Transverse colon (tissue), 4 donors: Measurements from ENCODE around the gene ELOB. TPM values are rescaled to one million over a fixed set of nuclear protein-coding genes. Genes with fewer than 3 reads are reported as not detected.

Experiments
- DNase-seq: peaks from one replicate; pipeline ENCODE4 v3.0.0-alpha.2; 2019
- H3K27ac ChIP-seq, 4 donors: fragments of 200-600 bp; sonication (generic); 2 replicates each; pipeline ENCODE4 v1.5.1; 2016 to 2018; ENCODE audit warnings: inconsistent platforms in 4 of 4
- H3K27me3 ChIP-seq: fragments of 200-600 bp; sonication (generic); 2 replicates; pipeline ENCODE4 v1.5.1; 2017; ENCODE audit warnings: inconsistent platforms
- H3K36me3 ChIP-seq, 4 donors: fragments of 200-600 bp; sonication (generic); 2 replicates each; pipeline ENCODE4 v1.5.1; 2017 to 2019; ENCODE audit warnings: inconsistent platforms in 4 of 4
- H3K4me1 ChIP-seq, 4 donors: fragments of 200-600 bp; sonication (generic); 2 replicates each; pipeline ENCODE4 v1.5.1; 2017 to 2020; ENCODE audit warnings: inconsistent platforms in 4 of 4
- H3K4me3 ChIP-seq, 4 donors: fragments of 200-600 bp; sonication (generic); 1 replicate in 1 of 4; 2 replicates in 3 of 4; pipeline versions ENCODE4 v1.5.1 to v1.6.1; 2017 to 2019; ENCODE audit warnings: inconsistent platforms in 4 of 4
- H3K9me3 ChIP-seq, 2 donors: fragments of 200-600 bp; sonication (generic); 2 replicates each; pipeline ENCODE4 v1.5.1; 2017 to 2019; ENCODE audit warnings: inconsistent platforms in 2 of 2
- CTCF ChIP-seq, 5 experiments: fragments of 200-600 bp in 3 of 5; fragments of 450-650 bp in 2 of 5; sonication (generic) in 3 of 5; IDR thresholded peaks; 1 replicate in 2 of 5; 2 replicates in 3 of 5; pipeline ENCODE4 v1.5.1; 2016 to 2017; ENCODE audit warnings: antibody characterized with exemption in 5 of 5, inconsistent platforms in 3 of 5, mild to moderate bottlenecking in 2 of 5, moderate library complexity in 1 of 5
- EP300 ChIP-seq: sonication (generic); formaldehyde crosslinking; IDR thresholded peaks from one replicate; pipeline ENCODE4 v1.6.1; 2017; ENCODE audit warnings: antibody characterized with exemption, low read depth
- POLR2A ChIP-seq: fragments of 450-650 bp; IDR thresholded peaks from one replicate; pipeline ENCODE4 v1.6.1; 2016; ENCODE audit warnings: antibody characterized with exemption, mild to moderate bottlenecking, moderate library complexity
- POLR2AphosphoS5 ChIP-seq, 3 donors: sonication (generic); formaldehyde crosslinking; IDR thresholded peaks; one replicate each; pipeline ENCODE4 v1.6.1; 2016; ENCODE audit warnings: antibody characterized with exemption in 3 of 3
- WGBS, 2 donors: methylation state at CpG; one replicate each; pipeline ENCODE4 v1.1.5; 2018; ENCODE audit warnings: low coverage in 1 of 2; 5-methylcytosine and 5-hydroxymethylcytosine counted together
- in situ Hi-C, 4 donors: fragments of 200-750 bp; cut with MboI; loops; one replicate each; pipeline versions ENCODE4 v1.15.0 to v1.15.1; 2017; ENCODE audit warnings: low sequenced_read_pairs in 3 of 4, low pct_ligation_motif_present in 1 of 4, low pct_unique_long_range_greater_than_20kb in 1 of 4
- intact Hi-C: fragments of 100-400 bp; cut with DNase I; formaldehyde crosslinking; loops from one replicate; pipeline ENCODE4 v1.15.1; 2023; ENCODE audit warnings: low total_unique reads
- total RNA-seq, 4 donors: library from RNA; depleted of rRNA; stranded (reverse); fragments of >200 nt; gene quantifications; one replicate each; pipeline ENCODE4 v1.1.0, GENCODE V29; 2016

ELOB gene
- total RNA-seq, 4 donors from 2014 or later = 133 to 433 (median 288) TPM

- no peaks in the 10 kb centered on the region for H3K9me3 ChIP-seq
- DNase-seq = peak; percentile 60
- H3K36me3 ChIP-seq = no peaks in the 10 kb centered on the region
- H3K4me1 ChIP-seq = peaks cover 0 to 33% (median 17%) of the 10 kb centered on the region in 4 donors
- peaks cover 27% of the 10 kb centered on the region for H3K27me3 ChIP-seq
- intact Hi-C loops (no loop called here), in situ Hi-C loops (no loop called here)
- 35 to 48% methylated on average over 4 to 7 of the region's 7 CpGs for WGBS, 2 donors
- TF ChIP-seq CTCF (IDR thresholded peaks at IDR 0.05) = no peak
- peak in 1 of 3 donors; percentile 16 for TF ChIP-seq POLR2AphosphoS5 (IDR thresholded peaks at IDR 0.05)
- no peak overlapping the region for H3K4me3 ChIP-seq
- peak overlapping the region; percentile 65 to 79 (median 71) for H3K27ac ChIP-seq
Measured at GRCh38 chr16:2795395-2796143, 18.5 kb upstream of the ELOB start.

DNA sequence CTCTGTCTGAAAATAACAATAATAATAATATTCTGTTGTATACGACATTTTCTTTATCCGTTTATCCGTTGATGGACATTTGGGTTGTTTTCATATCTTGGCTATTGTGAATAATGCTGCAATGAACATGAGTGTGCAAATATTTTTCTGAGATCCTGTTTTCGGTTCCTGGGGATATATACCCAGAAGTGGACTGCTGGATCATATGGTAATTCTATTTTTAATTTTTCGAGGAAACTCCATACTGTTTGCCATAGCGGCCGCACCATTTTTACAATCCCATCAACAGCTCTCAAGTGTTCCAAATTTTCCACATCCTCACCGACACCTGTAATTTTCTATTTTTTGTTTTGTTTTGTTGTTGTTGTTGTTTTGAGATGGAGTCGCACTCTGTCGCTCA, 15.9 kb upstream of the ELOB start:
- H3K27ac ChIP-seq = no peak overlapping the region
- no peak for TF ChIP-seq POLR2A
- TF ChIP-seq POLR2AphosphoS5 (IDR thresholded peaks at IDR 0.05) = no peak
- TF ChIP-seq EP300 = no peak
- no peak for TF ChIP-seq CTCF (IDR thresholded peaks at IDR 0.05)
- H3K9me3 ChIP-seq = no peaks in the 10 kb centered on the region
- WGBS, 2 donors = 88 to 92% methylated on average over 10 of the region's 10 CpGs
- H3K27me3 ChIP-seq = peaks cover 34% of the 10 kb centered on the region
- DNase-seq = no peak
- H3K36me3 ChIP-seq = no peaks in the 10 kb centered on the region
- H3K4me3 ChIP-seq = no peak overlapping the region
- in situ Hi-C loops = no loop called here
- intact Hi-C loops = no loop called here
- H3K4me1 ChIP-seq = peaks cover 0 to 24% (median 10%) of the 10 kb centered on the region in 4 donors

- intact Hi-C loops = no loop called here
- no peaks in the 10 kb centered on the region for H3K9me3 ChIP-seq
- TF ChIP-seq POLR2AphosphoS5 (IDR thresholded peaks at IDR 0.05) = no peak
- TF ChIP-seq CTCF (IDR thresholded peaks at IDR 0.05) = no peak
- no peak for TF ChIP-seq POLR2A
- no peak for TF ChIP-seq EP300
- WGBS, 2 donors = 79% methylated on average over 8 of the region's 8 CpGs; no CpG with 5 or more reads in 1 of the 2 donors
- peaks cover 46% of the 10 kb centered on the region for H3K27me3 ChIP-seq
- H3K4me1 ChIP-seq = peaks cover 0 to 18% (median 8%) of the 10 kb centered on the region in 4 donors
- H3K36me3 ChIP-seq = no peaks in the 10 kb centered on the region
- DNase-seq = no peak
- in situ Hi-C loops = no loop called here
- no peak overlapping the region for H3K4me3 ChIP-seq
- no peak overlapping the region for H3K27ac ChIP-seq
Measured at GRCh38 chr16:2791174-2791573, 14.1 kb upstream of the ELOB start.

GRCh38 chr16:2790631-2791030, 13.6 kb upstream of the ELOB start:
- Histone ChIP-seq H3K27me3 (peaks cover 52% of the 10 kb centered on the region), H3K9me3 (no peaks in the 10 kb centered on the region), H3K36me3 (no peaks in the 10 kb centered on the region), H3K4me3 (no peak overlapping the region), H3K4me1 (peaks cover 3 to 16% (median 8%) of the 10 kb centered on the region in 4 donors), H3K27ac (no peak overlapping the region)
- 91% methylated on average over 5 of the region's 5 CpGs; no CpG with 5 or more reads in 1 of the 2 donors for WGBS, 2 donors
- in situ Hi-C loops = no loop called here
- intact Hi-C loops = no loop called here
- DNase-seq = no peak
- no peak for TF ChIP-seq EP300
- TF ChIP-seq CTCF (IDR thresholded peaks at IDR 0.05) = no peak
- TF ChIP-seq POLR2AphosphoS5 (IDR thresholded peaks at IDR 0.05) = no peak
- TF ChIP-seq POLR2A = no peak
